Neural cell (in vitro differentiated cells): ENCODE data around the gene TFRC. TPM values are rescaled to one million over a fixed set of nuclear protein-coding genes. Genes with fewer than 3 reads are reported as not detected.
"Not testable (repeated sequence)": the region's sequence is repeated elsewhere in the genome, so short reads cannot be mapped to it uniquely, and the experiment has no call there.

Source experiments
- H2AFZ ChIP-seq: fragments of 200-600, 300-800 bp; sonication (generic), shearing (Covaris generic); 2 replicates; pipeline ENCODE4 v1.6.0; 2014; ENCODE audit warnings: low read depth, mild to moderate bottlenecking, antibody characterized with exemption, low read length, moderate library complexity
- H3F3A ChIP-seq: fragments of 200-600 bp; shearing (Covaris generic); 2 replicates; pipeline ENCODE4 v1.6.1; 2016; ENCODE audit warnings: mild to moderate bottlenecking, moderate library complexity, mixed read lengths, antibody characterized with exemption, low read length; ENCODE audit not compliant: insufficient read depth, poor library complexity, severe bottlenecking
- H3K27ac ChIP-seq: fragments of 200-600, 300-800 bp; sonication (generic), shearing (Covaris generic); 2 replicates; pipeline ENCODE4 v1.5.1; 2014; ENCODE audit warnings: mild to moderate bottlenecking, low read length, moderate library complexity
- H3K27me3 ChIP-seq: fragments of 300-800, 200-600 bp; sonication (generic), shearing (Covaris generic); 2 replicates; pipeline ENCODE4 v1.6.0; 2014; ENCODE audit warnings: mild to moderate bottlenecking, low read depth, low read length, moderate library complexity; ENCODE audit not compliant: insufficient read depth
- H3K36me3 ChIP-seq: fragments of 300-800, 200-600 bp; sonication (generic), shearing (Covaris generic); 2 replicates; pipeline ENCODE4 v1.5.1; 2014; ENCODE audit warnings: mild to moderate bottlenecking, antibody characterized with exemption, low read length, moderate library complexity; ENCODE audit not compliant: insufficient read depth
- H3K4me2 ChIP-seq: fragments of 300-800, 200-600 bp; sonication (generic), shearing (Covaris generic); 2 replicates; pipeline ENCODE4 v1.6.0; 2014; ENCODE audit warnings: mild to moderate bottlenecking, low read length
- H3K4me3 ChIP-seq: fragments of 300-800, 200-600 bp; sonication (generic), shearing (Covaris generic); 2 replicates; pipeline ENCODE4 v1.5.1; 2014; ENCODE audit warnings: mild to moderate bottlenecking, low read length, moderate library complexity
- H3K79me2 ChIP-seq: fragments of 200-600 bp; shearing (Covaris generic); replicated peaks from 2 replicates; pipeline ENCODE4 v1.6.0; 2014; ENCODE audit warnings: mild to moderate bottlenecking, low read length, moderate library complexity; ENCODE audit not compliant: insufficient read depth
- H3K9ac ChIP-seq: fragments of 300-800, 200-600 bp; sonication (generic), shearing (Covaris generic); 2 replicates; pipeline ENCODE4 v1.6.1; 2016; ENCODE audit warnings: mild to moderate bottlenecking, low read length, mixed read lengths
- H3K9me2 ChIP-seq: fragments of 200-600 bp; shearing (Covaris generic); 2 replicates; pipeline ENCODE4 v1.6.1; 2016; ENCODE audit warnings: mild to moderate bottlenecking, low read length, mixed read lengths; ENCODE audit not compliant: insufficient read depth
- H3K9me3 ChIP-seq: fragments of 200-600, 300-800 bp; sonication (generic), shearing (Covaris generic); 2 replicates; pipeline ENCODE4 v1.6.1; 2016; ENCODE audit warnings: mild to moderate bottlenecking, mixed run types, low read length, moderate library complexity, mixed read lengths
- H4K20me1 ChIP-seq: fragments of 200-600 bp; shearing (Covaris generic); 2 replicates; pipeline ENCODE4 v1.6.1; 2016; ENCODE audit warnings: mild to moderate bottlenecking, mixed run types; ENCODE audit not compliant: insufficient read depth
- EP300 ChIP-seq: fragments of 450-650 bp; conservative IDR thresholded peaks from 2 replicates; pipeline ENCODE4 v1.6.1; 2014; ENCODE audit warnings: antibody characterized with exemption, mild to moderate bottlenecking, moderate library complexity; ENCODE audit not compliant: poor library complexity, severe bottlenecking
- EZH2 ChIP-seq: fragments of 200-600, 300-800 bp; shearing (Covaris generic), sonication (generic); IDR thresholded peaks from 2 replicates; pipeline ENCODE4 v1.6.1; 2014; ENCODE audit warnings: antibody characterized with exemption, low read length, borderline replicate concordance, mild to moderate bottlenecking; ENCODE audit not compliant: insufficient read depth, poor library complexity, severe bottlenecking
- MXI1 ChIP-seq: fragments of 450-650 bp; conservative IDR thresholded peaks from 2 replicates; pipeline ENCODE4 v1.6.1; 2014; ENCODE audit warnings: antibody characterized with exemption, mild to moderate bottlenecking; ENCODE audit not compliant: poor library complexity, severe bottlenecking
- POLR2AphosphoS5 ChIP-seq: IDR thresholded peaks from 2 replicates; pipeline ENCODE4 v1.6.1; 2012
- SMC3 ChIP-seq: fragments of 450-650 bp; conservative IDR thresholded peaks from 2 replicates; pipeline ENCODE4 v1.6.1; 2014; ENCODE audit warnings: antibody characterized with exemption, mild to moderate bottlenecking, moderate library complexity; ENCODE audit not compliant: poor library complexity
- TAF1 ChIP-seq: IDR thresholded peaks from 2 replicates; pipeline ENCODE4 v1.6.1; 2012; ENCODE audit warnings: low read depth
- polyA plus RNA-seq: library from polyadenylated mRNA; depleted of rRNA; stranded (reverse); fragments of >200 nt; gene quantifications from 2 replicates; pipeline ENCODE4 v1.2.3, GENCODE V29; 2014
- TF ChIP-seq, protein P1 (sequence below): fragments of 450-650 bp; IDR thresholded peaks from 2 replicates; pipeline ENCODE4 v1.5.1; 2014; ENCODE audit warnings: antibody characterized with exemption, mild to moderate bottlenecking, moderate library complexity; ENCODE audit not compliant: poor library complexity, severe bottlenecking

Gene TFRC
- polyA plus RNA-seq, 1 donor from 2014 or later: 82.7 TPM

DNA sequence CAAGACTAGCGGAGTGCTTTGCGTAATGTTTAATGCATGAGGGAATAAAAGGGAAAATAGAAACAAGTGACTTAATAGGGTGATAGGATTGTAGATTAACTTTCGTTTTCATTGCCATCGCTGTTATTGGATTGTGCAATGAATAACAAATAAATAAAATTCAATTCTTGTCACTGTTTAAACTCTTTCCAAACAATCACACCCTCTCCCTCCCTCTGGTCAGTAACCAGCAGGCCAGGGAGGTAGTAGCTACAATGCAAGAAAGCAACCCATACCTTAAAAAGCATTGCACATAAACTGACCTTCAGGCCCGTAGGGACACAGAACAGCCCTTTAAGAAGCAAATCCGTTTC is 705 bp upstream of the TFRC start:
- Histone ChIP-seq H3K4me2 (peak overlapping the region; percentile 99), H3K79me2 (peaks cover 23% of the 10 kb centered on the region), H3F3A (peaks cover 21% of the 10 kb centered on the region), H3K9ac (peak overlapping the region; percentile 90), H3K9me2 (no peaks in the 10 kb centered on the region), H3K36me3 (no peaks in the 10 kb centered on the region), H3K4me3 (peak overlapping the region; percentile 97), H2AFZ (peak overlapping the region; percentile 94), H3K27ac (peak overlapping the region; percentile 94), H3K9me3 (no peaks in the 10 kb centered on the region), H3K27me3 (no peaks in the 10 kb centered on the region), H4K20me1 (no peaks in the 10 kb centered on the region)
- no peak for TF ChIP-seq EZH2
- no peak for TF ChIP-seq SMC3
- no peak for TF ChIP-seq TAF1
- TF ChIP-seq, protein P1, sequence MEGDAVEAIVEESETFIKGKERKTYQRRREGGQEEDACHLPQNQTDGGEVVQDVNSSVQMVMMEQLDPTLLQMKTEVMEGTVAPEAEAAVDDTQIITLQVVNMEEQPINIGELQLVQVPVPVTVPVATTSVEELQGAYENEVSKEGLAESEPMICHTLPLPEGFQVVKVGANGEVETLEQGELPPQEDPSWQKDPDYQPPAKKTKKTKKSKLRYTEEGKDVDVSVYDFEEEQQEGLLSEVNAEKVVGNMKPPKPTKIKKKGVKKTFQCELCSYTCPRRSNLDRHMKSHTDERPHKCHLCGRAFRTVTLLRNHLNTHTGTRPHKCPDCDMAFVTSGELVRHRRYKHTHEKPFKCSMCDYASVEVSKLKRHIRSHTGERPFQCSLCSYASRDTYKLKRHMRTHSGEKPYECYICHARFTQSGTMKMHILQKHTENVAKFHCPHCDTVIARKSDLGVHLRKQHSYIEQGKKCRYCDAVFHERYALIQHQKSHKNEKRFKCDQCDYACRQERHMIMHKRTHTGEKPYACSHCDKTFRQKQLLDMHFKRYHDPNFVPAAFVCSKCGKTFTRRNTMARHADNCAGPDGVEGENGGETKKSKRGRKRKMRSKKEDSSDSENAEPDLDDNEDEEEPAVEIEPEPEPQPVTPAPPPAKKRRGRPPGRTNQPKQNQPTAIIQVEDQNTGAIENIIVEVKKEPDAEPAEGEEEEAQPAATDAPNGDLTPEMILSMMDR: no peak
- no peak for TF ChIP-seq MXI1

DNA sequence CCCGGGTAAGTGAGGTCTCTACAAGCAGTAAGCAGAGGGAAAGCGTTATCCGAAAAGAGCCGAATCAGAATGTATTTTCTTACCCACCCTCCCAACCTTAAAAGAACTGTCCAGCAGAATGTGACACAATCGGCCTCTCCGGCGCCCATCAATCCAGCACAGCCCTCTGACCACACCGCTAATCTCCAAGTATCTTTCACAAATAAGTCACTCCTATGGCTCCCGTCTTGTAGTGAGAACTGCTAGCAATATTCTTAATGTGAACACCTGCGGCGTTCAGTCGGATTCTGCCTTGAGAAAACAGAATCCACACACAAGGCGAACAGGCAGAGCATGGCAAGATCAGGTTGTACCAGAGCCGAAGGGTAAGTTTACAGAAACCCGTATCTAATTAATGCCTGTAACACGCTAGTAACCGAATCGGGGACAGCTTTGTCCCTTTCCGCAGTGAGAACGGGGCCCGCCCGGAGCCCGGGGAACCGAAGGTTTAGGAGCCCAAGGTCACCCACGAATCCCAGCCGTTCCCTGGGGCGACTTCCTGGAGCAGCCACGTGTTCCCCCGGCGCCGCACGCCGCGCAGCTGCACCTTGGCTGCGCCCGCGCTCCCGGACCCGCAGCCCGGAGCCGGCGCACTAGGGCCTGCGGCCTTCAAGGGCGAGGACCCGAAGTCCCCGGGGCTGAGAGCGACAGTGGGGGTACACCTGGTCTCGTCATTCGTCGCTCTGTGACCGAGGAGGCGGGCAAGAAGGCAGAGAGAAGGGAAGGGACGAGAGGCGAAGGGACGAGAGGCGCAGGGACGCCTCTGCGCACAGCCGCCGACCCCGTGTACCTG is 672 bp downstream of the TFRC start:
- H3K27me3 ChIP-seq: no peaks in the 10 kb centered on the region
- H3K36me3 ChIP-seq: no peaks in the 10 kb centered on the region
- peak overlapping the region; percentile 94 for H3K27ac ChIP-seq
- H3K9me2 ChIP-seq: no peaks in the 10 kb centered on the region
- H3K4me3 ChIP-seq: peak overlapping the region; percentile 97
- H3K4me2 ChIP-seq: peak overlapping the region; percentile 99
- H2AFZ ChIP-seq: peak overlapping the region; percentile 53
- peaks cover 21% of the 10 kb centered on the region for H3F3A ChIP-seq
- H3K9ac ChIP-seq: peak overlapping the region; percentile 90
- H3K79me2 ChIP-seq: peaks cover 31% of the 10 kb centered on the region
- H3K9me3 ChIP-seq: no peaks in the 10 kb centered on the region
- peak; percentile 99 for TF ChIP-seq MXI1
- TF ChIP-seq SMC3: peak; percentile 20
- no peak for TF ChIP-seq POLR2AphosphoS5
- no peak for TF ChIP-seq EP300
- TF ChIP-seq EZH2: no peak
- H4K20me1 ChIP-seq: no peaks in the 10 kb centered on the region

DNA sequence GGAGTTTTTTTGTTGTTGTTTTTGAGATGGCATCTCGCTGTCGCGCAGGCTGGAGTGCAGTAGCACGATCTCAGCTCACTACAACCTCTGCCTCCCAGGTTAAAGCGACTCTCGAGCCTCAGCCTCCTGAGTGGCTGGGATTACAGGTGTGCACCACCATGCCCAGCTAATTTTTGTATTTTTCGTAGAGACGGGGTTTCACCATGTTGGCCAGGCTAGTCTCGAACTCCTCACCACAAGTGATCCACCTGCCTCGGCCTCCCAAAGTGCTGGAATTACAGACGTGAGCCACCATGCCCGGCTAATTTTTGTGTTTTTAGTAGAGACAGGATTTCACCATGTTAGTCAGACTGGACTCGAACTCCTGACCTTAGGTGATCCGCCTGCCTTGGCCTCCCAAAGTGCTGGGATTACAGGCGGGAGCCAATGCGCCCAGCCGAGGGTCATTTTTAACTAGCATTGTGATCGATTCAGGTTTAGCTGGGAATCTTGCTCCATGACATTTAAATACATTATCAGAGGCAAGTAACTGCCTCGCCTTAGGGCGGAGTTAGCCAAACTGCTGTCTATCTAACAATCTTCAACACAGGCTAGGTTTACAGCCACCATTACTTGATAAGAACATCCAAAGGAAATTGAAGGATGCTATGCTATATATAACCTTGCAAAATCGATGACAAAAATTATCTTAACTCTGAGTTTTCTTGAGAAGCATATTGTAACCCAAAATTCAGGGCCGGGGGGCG is 1.6 kb downstream of the TFRC start:
- Histone ChIP-seq H3K4me3 (peak overlapping the region; percentile 97), H3K9ac (peak overlapping the region; percentile 90), H3F3A (peaks cover 21% of the 10 kb centered on the region), H3K27ac (peak overlapping the region; percentile 94), H3K4me2 (peak overlapping the region; percentile 99), H3K79me2 (peaks cover 31% of the 10 kb centered on the region)
- H3K9me3 ChIP-seq, H4K20me1 ChIP-seq, H3K36me3 ChIP-seq, H3K27me3 ChIP-seq, H3K9me2 ChIP-seq, H2AFZ ChIP-seq: not testable (repeated sequence)
